HEK293T (cell line): ENCODE measurements around the gene RPL12.

ENCODE experiments used
- CTCF ChIA-PET: fragments of 350-600 bp; formaldehyde crosslinking; extraction: SDS; loops from one replicate; lab custom pipeline; 2021; ENCODE audit warnings: antibody characterized with exemption, inconsistent platforms; lab: Yijun Ruan, JAX
- POLR2A ChIA-PET: fragments of 350-600 bp; formaldehyde crosslinking; extraction: SDS; loops from one replicate; lab custom pipeline; 2020; ENCODE audit warnings: antibody characterized with exemption, inconsistent platforms; lab: Yijun Ruan, JAX
- DNase-seq: peaks from one replicate; pipeline ENCODE4 v3.0.0; 2012; ENCODE audit warnings: mixed read lengths; ENCODE audit errors: extremely low spot score
- ARNT ChIP-seq: fragments of 450-650 bp; IDR thresholded peaks from 2 replicates; pipeline ENCODE4 v1.6.1; 2017; ENCODE audit warnings: mild to moderate bottlenecking
- BHLHE40 ChIP-seq: fragments of 450-650 bp; IDR thresholded peaks from 2 replicates; pipeline ENCODE4 v1.6.1; 2016; ENCODE audit warnings: mild to moderate bottlenecking, moderate library complexity, borderline replicate concordance
- CTBP1 ChIP-seq: fragments of 450-650 bp; IDR thresholded peaks from 2 replicates; pipeline ENCODE4 v1.6.1; 2016; ENCODE audit warnings: borderline replicate concordance
- ELF4 ChIP-seq: fragments of 450-650 bp; IDR thresholded peaks from 2 replicates; pipeline ENCODE4 v1.6.1; 2017; ENCODE audit warnings: antibody characterized with exemption
- FOXA1 ChIP-seq: fragments of 450-650 bp; IDR thresholded peaks from 2 replicates; pipeline ENCODE4 v1.6.1; 2016; ENCODE audit warnings: mild to moderate bottlenecking
- FOXK2 ChIP-seq: fragments of 450-650 bp; IDR thresholded peaks from 2 replicates; pipeline ENCODE4 v1.6.1; 2016; ENCODE audit warnings: mild to moderate bottlenecking
- FOXM1 ChIP-seq: fragments of 450-650 bp; IDR thresholded peaks from 2 replicates; pipeline ENCODE4 v1.6.1; 2017; ENCODE audit warnings: mild to moderate bottlenecking, borderline replicate concordance
- HDGF ChIP-seq: fragments of 450-650 bp; IDR thresholded peaks from 2 replicates; pipeline ENCODE4 v1.6.1; 2017; ENCODE audit warnings: antibody characterized with exemption, borderline replicate concordance
- L3MBTL2 ChIP-seq: fragments of 450-650 bp; conservative IDR thresholded peaks from 2 replicates; pipeline ENCODE4 v1.6.1; 2016; ENCODE audit warnings: mild to moderate bottlenecking
- LEF1 ChIP-seq: fragments of 450-650 bp; IDR thresholded peaks from 2 replicates; pipeline ENCODE4 v1.6.1; 2017; ENCODE audit warnings: mild to moderate bottlenecking, borderline replicate concordance
- NFRKB ChIP-seq: fragments of 450-650 bp; IDR thresholded peaks from 2 replicates; pipeline ENCODE4 v1.6.1; 2016; ENCODE audit warnings: mild to moderate bottlenecking, moderate library complexity
- PKNOX1 ChIP-seq: fragments of 450-650 bp; IDR thresholded peaks from 2 replicates; pipeline ENCODE4 v1.6.1; 2016
- SP1 ChIP-seq: fragments of 450-650 bp; IDR thresholded peaks from 2 replicates; pipeline ENCODE4 v1.6.1; 2017
- SUZ12 ChIP-seq: fragments of 450-650 bp; IDR thresholded peaks from 2 replicates; pipeline ENCODE4 v1.6.1; 2016; ENCODE audit warnings: mild to moderate bottlenecking
- TARDBP ChIP-seq: fragments of 450-650 bp; IDR thresholded peaks from 2 replicates; pipeline ENCODE4 v1.6.1; 2016
- ZNF384 ChIP-seq: fragments of 450-650 bp; IDR thresholded peaks from 2 replicates; pipeline ENCODE4 v1.6.1; 2016

Gene RPL12

DNA sequence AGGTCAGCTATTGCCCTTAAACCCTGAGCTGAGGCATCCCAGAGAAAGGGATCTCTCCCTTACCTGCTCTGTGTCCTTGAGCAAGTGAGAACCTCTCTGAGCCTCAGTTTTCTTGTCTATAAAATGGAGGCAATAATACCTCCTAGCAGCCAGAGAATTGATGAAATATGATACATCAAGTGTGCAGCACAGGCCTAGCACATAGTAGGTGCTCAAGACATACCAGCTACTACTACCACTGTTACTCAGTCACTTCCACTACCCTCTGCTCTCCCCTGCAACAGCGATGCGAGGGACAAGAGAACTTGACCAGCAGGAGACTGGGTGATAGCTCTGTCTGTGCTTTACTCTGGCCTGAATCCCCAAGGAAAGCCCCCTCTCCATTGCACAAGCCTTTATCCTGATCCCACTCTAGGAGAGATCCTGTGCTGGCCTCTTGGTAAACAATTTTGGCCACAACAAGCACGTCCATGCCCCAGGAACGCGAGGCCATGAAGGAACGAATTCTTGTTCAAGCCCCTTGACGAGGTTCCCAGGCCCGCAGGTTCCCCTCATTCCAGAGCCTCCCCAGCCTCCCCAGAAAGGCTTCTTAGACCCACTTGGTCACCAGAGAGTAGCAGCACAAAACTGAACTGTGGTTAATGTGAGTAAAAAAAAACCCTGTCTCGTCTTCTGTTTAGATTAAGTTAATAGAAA is 39.5 kb upstream of the RPL12 start:
- CTCF ChIA-PET: interaction anchor here (0.7 to 1.0 kb wide), 2 partner anchors 12 to 14 kb away, joined by 3 to 5 read pairs; no protein-coding TSS in a partner anchor
- TF ChIP-seq FOXA1: no peak
- POLR2A ChIA-PET: no interaction called here
- no peak for DNase-seq

DNA sequence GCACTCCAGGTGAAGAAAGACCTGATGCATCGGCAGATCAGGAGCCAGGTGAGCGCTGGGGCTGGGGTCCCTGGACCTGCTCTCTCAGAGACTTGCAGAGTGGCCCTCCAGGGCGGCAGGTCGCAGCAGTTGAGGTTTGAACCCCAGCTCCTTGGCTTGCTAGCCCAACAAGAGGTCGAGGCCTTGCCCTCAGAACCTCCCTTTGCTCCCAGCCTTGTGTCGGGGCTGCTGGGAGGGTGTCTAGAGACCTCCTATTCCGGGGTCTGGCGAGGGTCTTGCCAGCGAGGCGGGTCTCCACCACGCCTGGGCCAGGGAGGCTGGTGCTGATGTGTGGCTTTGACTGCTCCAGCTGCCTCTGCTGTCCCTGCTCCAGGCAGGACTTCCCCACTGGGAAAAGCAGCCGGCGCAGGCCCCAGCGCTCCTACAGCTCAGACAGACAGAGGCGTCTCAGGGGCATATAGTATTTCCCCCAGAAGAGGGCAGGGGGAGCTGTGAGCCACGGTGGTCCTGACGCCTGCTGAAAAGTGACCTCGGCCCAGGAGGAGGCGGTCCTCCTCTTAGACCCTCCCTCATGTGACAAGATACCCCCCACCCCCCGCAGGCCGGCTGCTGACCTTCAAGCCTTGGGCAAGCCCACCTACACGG is 38.4 kb upstream of the RPL12 start:
- DNase-seq: peak; percentile 42
- ChIA-PET POLR2A (no interaction called here), CTCF (no interaction called here)
- no peak for TF ChIP-seq FOXK2
- no peak for TF ChIP-seq NFRKB
- no peak for TF ChIP-seq SUZ12
- no peak for TF ChIP-seq ELF4
- TF ChIP-seq CTBP1: no peak
- no peak for TF ChIP-seq L3MBTL2
- no peak for TF ChIP-seq PKNOX1
- TF ChIP-seq FOXA1: no peak
- no peak for TF ChIP-seq TARDBP
- TF ChIP-seq ZNF384: no peak
- TF ChIP-seq LEF1: no peak
- no peak for TF ChIP-seq BHLHE40
- no peak for TF ChIP-seq HDGF
- TF ChIP-seq SP1: no peak
- TF ChIP-seq FOXM1: no peak
- TF ChIP-seq ARNT: no peak

DNA sequence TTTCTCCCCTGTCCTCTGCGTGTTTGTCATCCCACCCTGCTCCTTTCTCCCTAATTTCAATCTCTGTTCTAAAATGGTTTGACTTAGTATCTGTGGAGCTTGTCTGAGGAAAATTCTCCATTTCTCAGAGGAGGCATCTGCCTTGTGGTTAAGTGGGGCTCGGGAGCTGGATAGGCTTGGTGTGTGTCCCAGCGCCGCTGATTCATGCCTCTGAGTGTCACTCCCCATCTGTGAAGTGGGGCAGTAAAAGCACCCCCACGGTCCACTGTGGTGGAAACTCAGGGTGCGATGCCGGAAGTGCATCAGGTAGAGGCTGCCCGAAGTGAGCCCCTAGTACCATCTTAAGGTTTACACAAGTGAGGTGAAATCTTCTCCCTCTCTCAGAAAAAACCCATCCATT is 37.7 kb upstream of the RPL12 start:
- TF ChIP-seq NFRKB: no peak
- no peak for TF ChIP-seq LEF1
- no peak for TF ChIP-seq HDGF
- no peak for TF ChIP-seq FOXK2
- no peak for TF ChIP-seq SUZ12
- no peak for TF ChIP-seq CTBP1
- TF ChIP-seq ARNT: no peak
- no peak for TF ChIP-seq FOXA1
- TF ChIP-seq TARDBP: no peak
- no peak for TF ChIP-seq ZNF384
- no peak for TF ChIP-seq L3MBTL2
- no peak for TF ChIP-seq FOXM1
- no peak for TF ChIP-seq ELF4
- no peak for TF ChIP-seq BHLHE40
- POLR2A ChIA-PET: no interaction called here
- DNase-seq: no peak
- CTCF ChIA-PET: no interaction called here

DNA sequence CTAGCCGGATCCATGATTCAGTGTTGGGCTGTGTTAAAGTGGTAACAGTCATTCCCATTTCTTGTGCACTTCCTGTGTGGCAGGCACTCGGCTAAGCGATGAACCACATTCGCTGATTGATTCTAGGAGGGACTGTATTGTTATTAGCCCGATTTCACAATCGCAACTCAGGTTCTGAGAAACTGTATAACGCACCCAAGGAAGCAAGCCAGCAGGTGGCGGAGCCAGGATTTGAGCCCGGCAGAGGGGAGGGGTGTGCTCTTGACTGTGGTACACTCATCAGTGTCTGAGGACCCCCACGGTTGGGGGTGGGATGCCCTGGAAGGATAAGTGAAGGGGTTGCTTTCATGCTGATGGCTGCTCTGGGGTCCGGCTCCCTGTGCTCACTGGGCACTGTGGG is 34.8 kb upstream of the RPL12 start:
- no peak for DNase-seq
- ChIA-PET CTCF (no interaction called here), POLR2A (no interaction called here)
- TF ChIP-seq ARNT: no peak

- DNase-seq: no peak
- ChIA-PET CTCF (no interaction called here), POLR2A (no interaction called here)
- TF ChIP-seq HDGF (no peak), ARNT (no peak), ZNF384 (no peak), FOXA1 (no peak), BHLHE40 (no peak), SP1 (no peak), TARDBP (no peak), NFRKB (no peak), ELF4 (no peak)
These were observed 31.5 kb upstream of the RPL12 start for GRCh38 chr9:127482662-127483061.

GRCh38 chr9:127479507-127480081 is 28.4 kb upstream of the RPL12 start:
- ChIA-PET CTCF (no interaction called here), POLR2A (no interaction called here)
- TF ChIP-seq SUZ12: no peak
- DNase-seq: no peak

- no peak for DNase-seq
- ChIA-PET CTCF (no interaction called here), POLR2A (no interaction called here)
- TF ChIP-seq SUZ12: no peak
- TF ChIP-seq ELF4: no peak
- TF ChIP-seq HDGF: no peak
- TF ChIP-seq TARDBP: no peak
- no peak for TF ChIP-seq FOXA1
- no peak for TF ChIP-seq L3MBTL2
- TF ChIP-seq ARNT: no peak
- TF ChIP-seq PKNOX1: no peak
- no peak for TF ChIP-seq NFRKB
These were observed 23.4 kb upstream of the RPL12 start for GRCh38 chr9:127474592-127474991.
